MV-4-11 (cell line): ENCODE measurements around the gene NCOR2.

Experiments used
- DNase-seq: peaks from one replicate; lab custom pipeline; 2025; lab: John Stamatoyannopoulos, UW

Gene NCOR2

DNA sequence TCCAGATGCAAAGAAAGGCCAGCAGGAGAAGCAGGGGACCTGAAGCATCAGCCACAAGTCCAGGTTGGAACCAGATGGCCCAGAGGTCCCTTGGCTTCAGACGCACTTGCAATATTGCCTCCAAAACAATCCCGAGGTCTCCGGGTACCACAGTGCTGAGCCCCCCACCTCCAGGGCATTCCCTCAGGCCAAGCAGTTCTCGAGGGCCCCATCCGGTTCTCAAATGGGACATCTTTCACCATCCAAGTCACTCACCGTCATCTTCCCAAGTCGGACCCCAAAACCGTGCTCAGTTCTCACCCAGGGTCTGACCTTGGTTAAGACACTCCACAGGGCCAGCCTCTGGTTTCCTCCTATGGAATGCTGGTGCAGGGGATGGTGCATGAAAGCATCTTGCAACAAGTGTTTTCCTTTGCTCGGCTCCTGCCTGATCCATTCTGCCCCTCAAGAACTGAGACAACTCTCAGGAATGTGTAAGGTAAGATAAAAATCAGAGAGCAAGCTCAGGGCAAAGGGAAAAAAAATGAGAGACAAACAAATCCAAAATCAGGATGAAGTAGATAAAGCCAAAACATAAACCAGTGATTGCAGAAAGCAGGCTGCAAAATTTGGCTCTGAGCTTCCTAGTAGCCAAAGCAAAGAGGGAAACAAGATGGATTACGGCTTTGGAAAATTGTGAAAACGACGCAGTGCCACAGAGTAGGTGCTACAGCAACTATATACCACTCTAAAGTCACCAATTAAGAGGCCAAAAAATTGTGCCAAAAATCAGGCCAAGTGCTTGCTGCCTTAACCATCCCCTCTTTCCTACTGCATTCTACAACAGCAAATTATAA lies 8.0 kb downstream of the NCOR2 start:
- DNase-seq, result no peak

DNA sequence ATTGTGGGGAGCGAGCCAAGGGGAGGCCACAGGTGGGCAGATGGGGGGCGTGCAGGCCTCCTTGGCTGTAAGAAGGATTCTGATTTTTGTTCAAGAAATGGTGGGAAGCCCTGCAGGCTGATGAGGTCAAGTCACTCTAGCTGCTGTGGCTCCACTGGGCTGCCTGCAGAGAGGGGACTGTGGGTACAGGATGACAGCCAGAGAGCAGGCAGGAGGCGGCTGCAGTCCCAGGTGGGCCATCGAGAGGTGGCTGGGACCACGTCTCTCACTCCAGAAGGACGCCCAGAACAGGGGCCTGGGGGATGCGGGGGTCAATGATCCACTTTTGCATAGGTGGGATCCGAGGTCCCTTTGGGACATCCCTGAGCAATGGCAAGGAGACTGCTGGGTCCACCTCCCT lies 9.1 kb downstream of the NCOR2 start:
- DNase-seq, result no peak

DNA sequence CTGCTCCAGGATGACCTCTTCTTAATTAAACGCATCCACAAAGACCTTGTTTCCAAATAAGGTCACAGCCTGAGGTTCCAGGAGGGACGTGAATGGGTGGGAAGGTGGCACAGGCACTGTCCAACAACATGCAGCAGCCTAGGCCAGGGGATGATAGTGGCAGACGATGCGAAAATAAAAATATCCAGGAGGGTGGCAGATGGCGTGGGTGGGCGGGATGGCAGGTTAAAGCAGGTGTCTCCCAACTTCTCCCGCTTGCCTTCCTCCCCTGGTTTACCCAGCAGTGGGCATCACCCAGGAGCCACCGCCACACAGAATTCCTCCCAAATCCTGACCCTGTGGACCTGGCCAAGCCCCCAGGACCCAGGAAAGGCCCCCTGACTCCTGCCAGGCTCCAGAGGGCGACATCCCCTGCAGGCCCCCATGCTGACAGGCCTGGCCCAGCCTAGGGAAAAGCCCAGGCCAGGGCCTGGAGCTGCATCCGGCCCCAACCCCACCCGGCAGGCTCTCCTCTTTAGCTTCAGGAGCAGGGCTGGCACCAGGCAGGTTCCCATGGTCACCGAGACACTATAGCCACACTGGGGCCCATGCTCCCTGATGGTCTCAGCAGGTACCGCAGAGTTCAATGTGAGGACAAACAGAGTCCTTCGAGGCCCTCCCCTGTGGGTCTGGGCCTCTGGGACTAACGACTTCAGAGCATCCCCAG lies 9.7 kb downstream of the NCOR2 start:
- DNase-seq, result no peak

DNA sequence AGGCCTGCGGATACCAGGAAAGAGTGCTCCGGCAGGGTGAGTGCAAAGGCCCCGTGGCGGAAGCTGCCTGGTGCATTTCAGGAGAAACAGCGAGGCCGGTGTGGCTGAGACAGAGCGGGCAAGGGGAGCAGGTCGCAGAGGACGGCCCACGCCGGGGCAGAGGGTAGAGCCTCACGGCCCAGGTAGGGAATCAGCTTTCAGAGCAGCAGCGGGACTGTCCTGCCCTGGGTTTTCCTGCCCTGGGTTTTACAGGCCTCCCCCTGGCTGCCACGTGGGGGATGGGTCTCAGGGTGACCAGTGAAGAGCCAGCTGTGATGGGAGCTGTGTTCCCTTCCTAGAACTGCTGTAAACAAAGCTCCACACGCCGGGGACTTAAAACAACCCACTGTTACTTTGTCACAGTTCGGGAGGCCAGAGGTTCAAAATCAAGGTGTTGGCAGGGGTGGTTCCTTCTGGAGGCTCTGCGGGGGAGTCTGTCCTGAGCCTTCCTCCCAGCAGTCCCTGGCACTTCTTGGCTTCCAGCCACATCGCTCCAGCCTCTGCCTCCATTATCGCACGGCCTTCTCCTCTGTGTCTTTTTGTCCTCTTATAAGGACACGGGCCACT lies 10.4 kb downstream of the NCOR2 start:
- no peak for DNase-seq

DNA sequence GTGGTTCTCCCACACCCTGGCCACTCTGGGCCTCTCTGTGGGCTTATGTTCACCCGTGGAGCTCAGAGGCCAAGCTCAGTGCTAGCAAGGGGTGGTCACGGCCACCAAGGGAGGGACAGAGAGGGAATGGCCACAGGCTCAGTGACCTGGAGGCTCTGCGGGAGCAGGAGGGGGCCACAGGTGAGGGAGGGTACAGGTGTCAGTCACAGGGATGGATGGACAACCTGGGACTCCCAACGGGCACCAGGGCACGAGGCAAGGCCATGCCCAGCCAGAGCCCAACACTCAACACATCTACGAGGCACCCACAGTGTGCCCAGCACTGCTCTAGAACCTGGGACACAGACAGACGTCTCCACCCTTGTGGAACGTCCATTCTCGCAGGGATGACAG lies 11.3 kb downstream of the NCOR2 start:
- DNase-seq, result no peak

DNA sequence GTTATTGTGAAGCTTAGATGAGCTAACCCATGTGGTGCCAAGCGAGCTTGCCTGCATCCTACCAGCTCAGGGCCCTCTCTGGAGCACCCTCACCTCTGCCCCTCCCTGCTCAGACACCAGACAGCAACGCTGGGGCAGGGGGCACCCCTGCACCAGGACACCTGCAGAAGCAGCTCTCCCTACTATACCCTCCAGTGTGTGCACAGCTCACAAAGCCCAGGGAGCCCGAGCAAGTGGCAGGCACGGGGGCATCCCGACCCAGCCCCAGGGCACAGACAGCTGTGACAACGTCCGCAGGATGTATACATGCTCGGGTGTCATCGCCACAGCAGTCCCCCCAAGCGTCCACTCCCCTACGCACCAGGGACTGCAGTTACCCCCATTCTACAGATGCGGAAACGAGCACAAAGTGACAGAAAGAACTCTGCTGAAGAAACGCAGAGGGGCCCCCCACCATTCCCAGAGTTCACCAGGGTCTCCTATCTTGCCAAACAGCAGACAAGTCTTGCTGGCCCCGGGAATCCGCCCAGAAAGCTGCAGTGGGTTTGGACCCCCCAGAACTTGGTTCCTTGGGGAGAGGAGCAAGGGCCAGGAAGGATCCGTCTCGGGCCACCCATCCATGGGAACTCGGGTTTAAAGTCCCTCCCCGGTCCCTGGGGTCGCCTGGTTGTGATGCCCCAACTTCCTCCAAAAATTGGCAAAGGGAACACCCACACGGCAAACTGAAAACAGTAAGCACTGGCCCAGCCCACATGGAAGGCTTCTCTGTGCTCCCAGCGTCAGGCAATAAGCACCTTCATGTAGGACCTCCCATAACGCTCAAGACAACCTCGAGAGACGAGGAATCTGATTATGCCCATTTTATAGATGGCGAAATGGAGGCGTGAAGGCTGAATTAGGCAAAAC lies 12.0 kb downstream of the NCOR2 start:
- DNase-seq, result no peak

DNA sequence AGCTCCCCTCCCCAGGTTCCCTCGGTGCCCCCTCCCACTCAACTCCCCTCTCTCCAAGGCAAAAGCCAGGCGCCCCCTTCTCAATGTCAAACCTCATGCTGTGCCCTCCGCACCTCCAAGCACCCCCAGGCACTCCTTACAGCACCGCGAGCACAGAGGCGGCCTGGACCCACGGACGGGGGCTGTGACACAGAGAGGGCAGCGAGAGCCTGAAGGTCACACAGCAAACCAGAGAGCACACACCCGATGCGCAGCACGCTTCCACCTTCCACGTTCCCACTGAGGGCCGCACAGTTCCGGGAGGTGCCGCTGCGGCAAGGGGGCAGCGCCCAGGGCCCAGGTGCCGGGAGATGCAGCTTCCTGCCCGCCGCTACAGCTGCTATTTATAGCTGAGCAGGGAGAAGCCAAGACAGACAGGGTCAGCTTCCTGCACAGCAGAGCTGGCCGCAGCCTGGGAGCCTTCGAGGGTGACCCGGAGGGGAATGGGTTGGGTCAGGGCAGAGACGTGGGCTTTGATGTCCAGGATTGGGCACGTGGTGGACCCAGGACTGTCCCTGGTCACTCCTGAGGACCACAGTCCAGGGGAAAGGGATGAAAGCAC lies 12.9 kb downstream of the NCOR2 start:
- no peak for DNase-seq

DNA sequence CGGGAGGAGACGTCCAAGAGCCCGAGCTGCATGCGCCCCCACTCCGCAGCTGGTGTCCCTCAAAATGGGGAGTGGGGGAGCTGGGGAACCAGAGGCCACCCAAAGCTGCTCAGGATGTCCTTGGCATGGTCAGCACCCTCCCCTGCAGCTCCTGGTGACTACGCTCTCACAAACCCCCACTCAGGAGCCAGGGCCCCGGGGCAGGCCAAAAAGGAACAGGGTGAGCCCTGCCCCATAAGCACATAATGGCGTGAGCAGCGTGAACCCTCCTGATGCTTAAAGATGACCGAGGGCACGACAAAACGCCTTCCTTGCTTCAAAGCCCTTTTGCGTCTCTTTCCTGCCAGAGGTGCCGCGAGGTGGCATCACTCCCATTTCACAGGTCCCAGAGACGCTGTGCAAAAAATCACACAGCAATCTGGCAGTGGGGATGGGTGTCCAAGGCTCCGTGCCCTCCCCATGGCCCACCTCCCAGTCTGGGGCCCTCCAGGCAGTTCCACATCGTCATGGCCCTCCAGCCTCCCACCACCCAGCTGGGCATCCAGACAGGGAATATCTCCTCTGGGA lies 13.5 kb downstream of the NCOR2 start:
- peak; percentile 19 for DNase-seq

DNA sequence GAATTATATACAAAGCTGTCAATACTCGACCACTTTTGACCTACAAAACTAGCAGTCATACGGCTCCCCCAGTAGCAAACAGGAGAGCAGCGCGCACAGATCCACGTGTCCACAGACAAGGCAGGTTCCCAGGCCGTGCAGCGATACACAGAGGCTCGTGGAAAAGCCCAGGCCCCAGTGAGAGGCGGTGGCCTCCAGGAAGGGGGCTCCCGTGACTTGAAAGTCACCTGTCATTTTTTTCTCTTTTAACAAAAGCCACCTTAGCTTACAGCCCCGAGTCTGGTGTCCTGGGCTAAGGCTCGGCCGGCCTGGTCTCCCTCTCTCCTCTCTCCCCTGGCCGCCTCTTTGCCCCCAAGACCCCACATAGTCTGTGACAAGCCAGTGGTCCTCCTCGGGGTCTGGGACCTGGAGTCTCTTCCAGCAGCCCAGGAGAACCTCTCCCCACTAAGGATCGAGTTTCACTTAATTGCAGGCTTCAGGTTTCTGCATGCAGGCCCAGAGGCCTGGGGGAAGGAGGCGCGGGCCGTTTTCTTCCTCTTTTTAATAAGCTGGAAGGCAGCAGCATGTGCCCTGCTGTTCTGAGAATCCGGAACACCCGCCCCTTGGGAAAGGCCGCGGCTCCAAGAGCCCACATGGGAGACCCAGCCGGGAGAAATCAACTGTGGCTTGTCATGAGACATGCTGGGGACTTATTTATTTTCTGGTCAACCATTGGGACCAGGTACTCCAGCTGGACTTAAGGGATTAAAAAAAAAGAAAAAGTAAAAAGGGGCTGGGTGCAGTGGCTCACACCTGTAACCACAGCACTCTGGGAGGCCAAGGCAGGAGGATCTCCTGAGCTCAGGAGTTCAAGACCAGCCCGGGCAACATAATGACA lies 15.9 kb downstream of the NCOR2 start:
- DNase-seq, result peak; percentile 88

DNA sequence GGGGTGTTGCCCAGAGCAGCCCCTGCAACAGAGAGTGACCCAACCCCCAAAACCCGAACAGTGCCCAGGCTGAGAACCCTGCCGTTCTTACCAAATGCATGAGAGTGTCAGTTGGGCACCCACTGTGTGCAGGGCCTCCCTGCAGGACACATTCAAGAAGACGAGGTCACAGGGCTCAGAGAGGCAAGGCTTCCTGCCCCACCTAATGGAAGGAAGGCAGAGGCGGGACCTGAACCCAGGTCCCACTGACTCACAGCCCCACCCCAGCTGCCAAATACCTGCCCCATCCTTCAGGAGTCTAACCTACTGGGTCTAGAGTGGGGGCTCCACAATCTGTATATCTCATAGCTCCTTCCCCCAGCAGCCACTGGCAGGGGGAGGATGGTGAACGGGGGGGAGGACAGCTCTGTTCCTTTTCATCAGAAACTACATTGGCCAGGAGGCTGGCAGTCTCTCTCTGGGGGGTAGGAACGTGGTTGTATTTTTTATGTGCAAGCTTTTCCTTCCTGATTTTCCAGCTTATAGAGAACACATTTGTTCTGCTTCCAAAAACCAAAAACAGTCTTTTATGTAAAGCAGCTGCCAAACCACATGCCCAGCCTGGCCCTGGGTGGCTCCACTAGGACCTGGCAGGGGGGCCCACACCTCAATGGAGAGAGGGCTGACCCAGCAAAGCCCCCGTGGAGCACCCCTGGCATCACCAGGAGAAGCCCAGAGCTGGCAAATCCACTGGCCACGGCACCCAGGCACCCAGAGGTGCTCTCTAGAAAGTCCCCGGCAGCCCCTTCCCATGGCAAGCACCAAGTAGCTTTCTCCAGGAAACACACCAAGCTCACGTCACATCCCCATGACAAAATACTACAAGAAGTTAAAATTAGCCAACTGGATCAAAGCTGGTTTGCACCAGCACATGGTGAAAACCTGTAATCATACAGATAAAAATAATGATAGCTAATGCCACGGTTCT lies 17.0 kb downstream of the NCOR2 start:
- DNase-seq, result peak; percentile 57

DNA sequence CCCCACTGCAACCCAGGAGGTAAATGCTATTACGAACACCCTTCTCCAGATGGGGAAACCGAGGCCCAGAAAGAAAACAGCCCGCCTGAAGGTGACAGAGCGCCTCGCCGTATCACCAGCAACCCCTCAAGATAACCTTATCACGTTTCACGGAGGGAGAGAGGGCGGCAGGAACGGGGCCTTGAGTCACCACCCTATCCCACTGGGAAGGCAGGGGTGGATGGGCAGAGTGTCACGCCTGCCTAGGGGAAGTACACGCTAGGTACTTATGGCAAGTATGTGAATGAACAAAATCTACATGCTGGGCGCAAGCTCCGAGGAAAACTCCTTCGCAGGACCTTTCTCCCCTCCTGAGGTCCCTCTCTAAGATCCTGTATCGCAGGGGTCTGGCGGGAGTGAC lies 17.8 kb downstream of the NCOR2 start:
- DNase-seq, result no peak

DNA sequence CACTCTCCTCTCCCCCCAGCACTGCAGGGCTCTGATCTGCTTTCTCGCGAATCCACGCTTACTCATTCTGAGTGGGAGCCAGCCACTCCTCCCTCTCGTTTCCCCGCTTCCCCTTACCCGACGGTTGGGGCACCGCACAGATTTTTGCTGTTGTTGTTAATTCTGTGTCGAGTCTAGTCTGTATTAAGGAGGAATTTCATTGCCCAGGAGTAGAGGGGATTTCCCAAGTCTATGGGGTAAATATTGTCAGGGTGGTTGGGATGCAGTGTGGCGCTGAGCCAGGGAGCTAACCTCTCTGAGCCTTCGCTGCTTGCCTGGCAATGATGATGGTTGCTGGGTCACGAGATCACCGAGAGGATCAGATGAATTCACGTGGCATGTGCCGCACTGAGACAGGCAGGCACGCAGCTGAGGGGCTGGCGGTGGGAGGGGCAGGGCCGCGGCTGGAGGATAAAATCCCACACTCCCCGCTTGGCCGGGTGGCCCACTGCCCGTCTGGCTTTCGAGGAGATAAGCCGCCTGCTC lies 18.5 kb downstream of the NCOR2 start:
- DNase-seq, result peak; percentile 46

DNA sequence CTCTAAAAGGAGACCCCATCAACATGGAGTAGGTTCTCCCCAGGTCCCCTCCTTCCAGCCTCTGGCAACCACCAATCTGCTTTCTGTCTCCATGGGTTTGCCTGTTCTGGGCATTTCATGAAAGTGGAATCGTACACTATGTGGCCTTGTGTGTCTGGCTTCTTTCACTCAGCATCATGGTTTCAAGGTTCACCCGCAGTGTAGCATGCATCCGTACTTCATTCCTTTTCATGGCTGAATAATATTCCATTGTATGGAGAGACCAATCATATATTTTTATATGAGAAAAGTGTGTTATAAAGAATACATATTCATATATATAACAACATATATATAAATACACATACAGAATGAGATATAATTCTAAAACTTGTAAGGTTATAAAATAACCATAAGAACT lies 19.8 kb downstream of the NCOR2 start:
- no peak for DNase-seq

DNA sequence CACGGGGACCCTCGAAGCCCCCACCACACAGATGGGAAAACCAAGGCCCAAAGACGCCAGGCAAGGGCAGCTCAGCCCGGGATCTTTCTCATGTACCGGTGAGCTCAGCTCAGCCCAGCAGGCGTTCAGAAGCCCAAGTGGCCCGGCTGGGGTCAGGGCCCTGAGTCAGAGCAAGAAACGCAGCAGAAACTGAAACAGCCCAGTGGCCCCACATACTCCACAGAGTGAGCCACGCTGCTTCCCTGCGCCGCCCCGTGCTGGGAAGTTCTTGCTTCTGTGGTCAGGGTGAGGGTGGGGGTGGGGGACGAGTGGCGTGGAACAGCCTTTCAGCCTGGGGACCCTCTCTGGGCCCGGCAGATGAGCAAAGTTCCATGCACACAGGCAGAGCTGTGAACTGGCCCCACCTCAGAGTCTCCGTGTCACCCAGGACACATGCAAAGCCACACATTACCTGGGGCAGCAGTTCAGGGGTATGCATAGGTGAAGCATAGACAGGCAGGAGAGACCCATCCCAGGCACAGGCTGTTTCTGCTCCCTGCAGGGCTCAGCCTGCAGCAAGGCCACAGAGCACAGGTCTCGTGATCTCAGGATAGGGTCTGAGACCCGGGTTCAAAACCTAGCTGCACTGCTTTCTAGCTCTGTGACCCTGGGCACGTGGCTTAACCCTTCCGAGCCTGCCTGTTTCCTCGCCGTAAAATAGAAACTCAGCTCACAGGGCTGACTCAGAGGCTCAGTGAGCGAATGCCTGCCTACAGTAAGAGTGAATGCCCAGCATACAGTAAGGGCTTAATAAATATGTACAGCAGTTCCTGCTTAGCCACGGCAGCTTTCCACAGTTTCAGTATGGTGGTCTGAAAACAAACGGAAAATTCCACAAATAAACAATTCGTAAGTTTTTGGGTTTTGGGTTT lies 21.6 kb downstream of the NCOR2 start:
- peak; percentile 84 for DNase-seq

DNA sequence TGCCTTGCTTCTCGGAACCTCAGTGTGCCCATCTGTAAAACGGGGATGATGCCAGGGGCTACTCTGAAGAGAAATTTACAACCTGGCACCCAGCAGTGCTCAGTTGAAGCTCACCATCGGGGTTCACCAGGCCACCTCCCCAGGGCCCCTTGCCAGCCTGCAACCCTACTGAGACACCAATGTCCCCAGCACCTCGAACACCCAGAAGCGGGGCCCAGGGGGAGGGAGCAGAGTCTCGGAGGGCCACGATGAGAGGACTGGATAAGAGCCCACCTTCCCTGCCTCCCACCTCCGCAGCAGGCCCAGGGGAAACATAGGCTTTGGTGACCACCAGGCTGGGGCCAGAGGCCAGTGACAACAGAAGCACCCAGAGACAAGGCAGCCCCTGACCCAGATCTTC lies 22.4 kb downstream of the NCOR2 start:
- no peak for DNase-seq

DNA sequence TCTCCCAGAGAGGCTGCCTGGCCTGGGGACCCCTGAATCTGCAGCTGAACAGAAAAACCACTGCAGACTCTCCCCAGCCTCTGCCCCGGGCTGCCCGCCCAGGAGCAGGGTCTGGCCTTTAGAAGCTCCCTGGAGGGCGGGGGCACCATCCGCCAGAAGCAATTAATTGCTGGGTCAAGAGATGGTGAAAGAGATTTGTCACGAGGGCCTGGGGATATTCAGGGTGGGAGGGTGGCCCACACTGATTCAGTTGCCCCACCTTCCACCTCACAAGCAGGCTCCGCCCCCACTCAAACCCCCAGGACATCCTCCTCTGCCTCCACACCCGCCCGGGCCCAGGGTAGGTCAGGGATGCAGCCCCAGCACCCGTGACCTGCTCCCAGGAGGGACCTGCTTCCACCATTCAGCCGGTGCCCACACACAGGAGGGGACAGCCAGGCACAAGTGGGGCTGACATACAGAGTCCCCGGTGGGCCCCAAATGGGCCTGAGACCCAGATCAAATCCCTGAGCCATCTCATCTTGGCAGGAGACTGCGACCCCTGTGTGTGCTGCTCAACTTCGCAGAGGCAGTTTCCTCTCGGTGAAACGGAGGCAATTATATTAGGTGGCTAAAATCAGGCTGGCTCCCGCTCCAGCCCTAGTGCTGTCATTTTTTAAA lies 23.0 kb downstream of the NCOR2 start:
- no peak for DNase-seq

DNA sequence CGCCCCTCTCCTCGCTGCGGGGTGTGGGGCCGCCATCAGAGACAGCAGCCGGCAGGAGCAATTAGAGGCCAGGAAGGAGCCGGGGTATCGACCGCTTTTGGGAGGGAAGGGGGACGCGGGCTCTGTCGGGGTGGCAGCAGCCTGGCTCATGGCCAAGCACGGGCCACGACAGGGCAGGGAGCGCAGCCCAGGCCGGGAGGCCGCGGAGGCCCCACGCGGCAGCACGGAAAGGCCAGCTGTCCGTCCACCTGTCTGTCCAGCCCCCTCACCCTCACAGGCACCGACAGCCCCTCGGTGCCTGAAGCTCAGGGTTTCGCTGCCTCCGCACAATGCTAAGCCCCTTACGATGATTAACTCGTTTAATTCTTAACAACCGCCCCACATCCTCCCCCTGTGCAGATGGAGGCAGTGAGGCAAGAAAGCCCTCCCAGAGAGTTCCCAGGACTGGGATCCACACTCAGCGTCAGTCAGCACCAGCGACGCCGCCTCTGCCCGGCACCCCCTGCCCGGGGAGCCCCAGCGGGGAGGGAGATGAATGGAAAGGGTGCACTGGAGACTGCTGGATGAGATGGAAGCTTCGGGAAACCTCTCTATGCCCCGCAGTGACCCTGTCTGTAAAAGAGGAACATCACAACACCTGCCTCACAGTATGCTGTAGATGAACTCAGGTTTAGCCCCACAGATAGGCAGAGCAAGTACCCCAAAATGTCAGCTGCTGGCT lies 23.7 kb downstream of the NCOR2 start:
- no peak for DNase-seq
